H9 (cell line): ENCODE measurements around the gene DCTN3. TPM values are rescaled to one million over a fixed set of nuclear protein-coding genes. Genes with fewer than 3 reads are reported as not detected.
A peak's percentile ranks its signal among the peaks of the same experiment; 100 is the strongest.

Experiments
- DNase-seq: peaks from one replicate; pipeline ENCODE4 v3.0.0-alpha.2; 2017
- H2AFZ ChIP-seq: one replicate; pipeline ENCODE4 v1.6.1; 2013; ENCODE audit warnings: mild to moderate bottlenecking, low read length, control low read depth, moderate library complexity
- H2AK5ac ChIP-seq: 2 replicates; pipeline ENCODE4 v1.6.1; 2013; ENCODE audit warnings: low read length, control low read depth, mixed read lengths; ENCODE audit not compliant: insufficient read length
- H2BK120ac ChIP-seq: one replicate; pipeline ENCODE4 v1.6.1; 2013; ENCODE audit warnings: low read depth, mild to moderate bottlenecking, low read length, control low read depth, inconsistent platforms; ENCODE audit not compliant: poor library complexity, severe bottlenecking
- H2BK12ac ChIP-seq: 2 replicates; pipeline ENCODE4 v1.6.1; 2013; ENCODE audit warnings: low read length, control low read depth, mixed read lengths, low read depth; ENCODE audit not compliant: insufficient read length
- H2BK15ac ChIP-seq: 2 replicates; pipeline ENCODE4 v1.6.1; 2013; ENCODE audit warnings: low read depth, low read length, control low read depth
- H2BK20ac ChIP-seq: one replicate; pipeline ENCODE4 v1.6.1; 2013; ENCODE audit warnings: low read depth, mild to moderate bottlenecking, low read length, control low read depth, inconsistent platforms; ENCODE audit not compliant: poor library complexity, severe bottlenecking
- H2BK5ac ChIP-seq: 2 replicates; pipeline ENCODE4 v1.6.1; 2013; ENCODE audit warnings: low read length, control low read depth, mixed read lengths; ENCODE audit not compliant: insufficient read length
- H3K14ac ChIP-seq: 2 replicates; pipeline ENCODE4 v1.6.1; 2013; ENCODE audit warnings: low read length, control low read depth; ENCODE audit not compliant: insufficient read depth
- H3K18ac ChIP-seq: 2 replicates; pipeline ENCODE4 v1.6.1; 2013; ENCODE audit warnings: low read depth, mild to moderate bottlenecking, mixed read lengths, low read length, control low read depth; ENCODE audit not compliant: insufficient read length
- H3K23ac ChIP-seq: 2 replicates; pipeline ENCODE4 v1.6.1; 2013; ENCODE audit warnings: low read length, control low read depth, mixed read lengths, low read depth; ENCODE audit not compliant: insufficient read length
- H3K23me2 ChIP-seq: 2 replicates; pipeline ENCODE4 v1.6.1; 2013; ENCODE audit warnings: low read depth, mild to moderate bottlenecking, mixed read lengths, low read length, control low read depth; ENCODE audit not compliant: insufficient read length, poor library complexity, severe bottlenecking
- H3K27ac ChIP-seq: 2 replicates; pipeline ENCODE4 v1.5.1; 2013; ENCODE audit warnings: low read length, control low read depth, mixed read lengths, low read depth; ENCODE audit not compliant: insufficient read length
- H3K27me3 ChIP-seq: 2 replicates; pipeline ENCODE4 v1.6.1; 2013; ENCODE audit warnings: low read length, control low read depth, inconsistent platforms; ENCODE audit not compliant: insufficient read depth
- H3K4ac ChIP-seq: 2 replicates; pipeline ENCODE4 v1.6.1; 2013; ENCODE audit warnings: low read depth, mild to moderate bottlenecking, control low read depth, inconsistent platforms, low read length, moderate library complexity
- H3K4me1 ChIP-seq: 2 replicates; pipeline ENCODE4 v1.6.1; 2013; ENCODE audit warnings: low read length, control low read depth, inconsistent platforms; ENCODE audit not compliant: insufficient read depth
- H3K4me2 ChIP-seq: 2 replicates; pipeline ENCODE4 v1.6.1; 2013; ENCODE audit warnings: low read length, control low read depth, mixed read lengths; ENCODE audit not compliant: insufficient read length, insufficient read depth
- H3K56ac ChIP-seq: 2 replicates; pipeline ENCODE4 v1.6.1; 2013; ENCODE audit warnings: low read depth, mild to moderate bottlenecking, mixed read lengths, low read length, control low read depth; ENCODE audit not compliant: insufficient read length
- H3K79me1 ChIP-seq: 2 replicates; pipeline ENCODE4 v1.6.1; 2013; ENCODE audit warnings: low read depth, mild to moderate bottlenecking, moderate library complexity, low read length, control low read depth, inconsistent platforms; ENCODE audit not compliant: insufficient read depth, poor library complexity, severe bottlenecking
- H3K79me2 ChIP-seq: 2 replicates; pipeline ENCODE4 v1.6.1; 2013; ENCODE audit warnings: low read length, control low read depth, inconsistent platforms; ENCODE audit not compliant: insufficient read depth
- H3K9ac ChIP-seq: 2 replicates; pipeline ENCODE4 v1.6.1; 2013; ENCODE audit warnings: low read length, control low read depth, mixed read lengths; ENCODE audit not compliant: insufficient read length; ENCODE audit errors: extremely low read depth
- H3K9me3 ChIP-seq: one replicate; pipeline ENCODE4 v1.6.1; 2013; ENCODE audit warnings: low read depth, low read length, inconsistent platforms; ENCODE audit not compliant: control insufficient read depth
- H3T11ph ChIP-seq: one replicate; pipeline ENCODE4 v1.6.1; 2013; ENCODE audit warnings: mild to moderate bottlenecking, low read length, control low read depth, inconsistent platforms
- H4K20me1 ChIP-seq: one replicate; pipeline ENCODE4 v1.6.1; 2013; ENCODE audit not compliant: control insufficient read depth, insufficient read length, insufficient read depth
- H4K5ac ChIP-seq: 2 replicates; pipeline ENCODE4 v1.6.1; 2013; ENCODE audit warnings: low read depth, mild to moderate bottlenecking, mixed read lengths, low read length, control low read depth; ENCODE audit not compliant: insufficient read length
- H4K8ac ChIP-seq: replicated peaks from 2 replicates; pipeline ENCODE4 v1.6.1; 2013; ENCODE audit warnings: low read length, control low read depth, mixed read lengths, low read depth; ENCODE audit not compliant: insufficient read length
- H4K91ac ChIP-seq: 2 replicates; pipeline ENCODE4 v1.6.1; 2013; ENCODE audit warnings: low read depth, mild to moderate bottlenecking, moderate library complexity, mixed read lengths, low read length, control low read depth; ENCODE audit not compliant: insufficient read length
- H3K27ac Mint-ChIP-seq, 3 experiments: 2 replicates in 2 of 3; 3 replicates in 1 of 3; pipeline ENCODE4 v1.8.0; 2020 to 2021; ENCODE audit warnings: mixed read lengths in 3 of 3, mild to moderate bottlenecking in 1 of 3, moderate library complexity in 1 of 3
- H3K27me3 Mint-ChIP-seq: 2 replicates; pipeline ENCODE4 v1.8.0; 2021; ENCODE audit warnings: low read depth, mild to moderate bottlenecking, moderate library complexity, mixed read lengths
- H3K36me3 Mint-ChIP-seq, 3 experiments: 2 replicates in 2 of 3; 3 replicates in 1 of 3; pipeline ENCODE4 v1.8.0; 2020 to 2021; ENCODE audit warnings: low read depth in 3 of 3, mixed read lengths in 3 of 3; ENCODE audit not compliant: insufficient read depth in 1 of 3
- H3K4me1 Mint-ChIP-seq, 2 experiments: 2 replicates each; pipeline ENCODE4 v1.8.0; 2020; ENCODE audit warnings: mixed read lengths in 2 of 2
- H3K4me3 Mint-ChIP-seq, 2 experiments: 2 replicates in 1 of 2; 3 replicates in 1 of 2; pipeline ENCODE4 v1.8.0; 2020 to 2021; ENCODE audit warnings: mild to moderate bottlenecking in 2 of 2, mixed read lengths in 2 of 2, moderate library complexity in 1 of 2
- H3K9me3 Mint-ChIP-seq, 2 experiments: 2 replicates in 1 of 2; 3 replicates in 1 of 2; pipeline ENCODE4 v1.8.0; 2020; ENCODE audit warnings: mild to moderate bottlenecking in 2 of 2, mixed read lengths in 2 of 2, moderate library complexity in 1 of 2
- CTCF ChIP-seq: fragments of 200-600 bp; sonication (generic); conservative IDR thresholded peaks from 3 replicates; pipeline ENCODE4 v1.8.0; 2021; ENCODE audit warnings: antibody characterized with exemption, mild to moderate bottlenecking
- WGBS: extraction: QIAGEN DNeasy Blood & Tissue Kit; methylation state at CpG from one replicate; pipeline ENCODE4 v1.1.7; 2013; ENCODE audit warnings: missing lambda C conversion rate, low lambda C conversion rate, mixed read lengths; ENCODE audit not compliant: insufficient read length; ENCODE audit errors: extremely low coverage; 5-methylcytosine and 5-hydroxymethylcytosine counted together
- total RNA-seq: library from RNA; stranded (reverse); gene quantifications from 2 replicates; pipeline ENCODE4 v1.2.1, GENCODE V29; 2021

DCTN3 gene
- total RNA-seq, 1 experiment from 2014 or later = 40.0 TPM

DNA sequence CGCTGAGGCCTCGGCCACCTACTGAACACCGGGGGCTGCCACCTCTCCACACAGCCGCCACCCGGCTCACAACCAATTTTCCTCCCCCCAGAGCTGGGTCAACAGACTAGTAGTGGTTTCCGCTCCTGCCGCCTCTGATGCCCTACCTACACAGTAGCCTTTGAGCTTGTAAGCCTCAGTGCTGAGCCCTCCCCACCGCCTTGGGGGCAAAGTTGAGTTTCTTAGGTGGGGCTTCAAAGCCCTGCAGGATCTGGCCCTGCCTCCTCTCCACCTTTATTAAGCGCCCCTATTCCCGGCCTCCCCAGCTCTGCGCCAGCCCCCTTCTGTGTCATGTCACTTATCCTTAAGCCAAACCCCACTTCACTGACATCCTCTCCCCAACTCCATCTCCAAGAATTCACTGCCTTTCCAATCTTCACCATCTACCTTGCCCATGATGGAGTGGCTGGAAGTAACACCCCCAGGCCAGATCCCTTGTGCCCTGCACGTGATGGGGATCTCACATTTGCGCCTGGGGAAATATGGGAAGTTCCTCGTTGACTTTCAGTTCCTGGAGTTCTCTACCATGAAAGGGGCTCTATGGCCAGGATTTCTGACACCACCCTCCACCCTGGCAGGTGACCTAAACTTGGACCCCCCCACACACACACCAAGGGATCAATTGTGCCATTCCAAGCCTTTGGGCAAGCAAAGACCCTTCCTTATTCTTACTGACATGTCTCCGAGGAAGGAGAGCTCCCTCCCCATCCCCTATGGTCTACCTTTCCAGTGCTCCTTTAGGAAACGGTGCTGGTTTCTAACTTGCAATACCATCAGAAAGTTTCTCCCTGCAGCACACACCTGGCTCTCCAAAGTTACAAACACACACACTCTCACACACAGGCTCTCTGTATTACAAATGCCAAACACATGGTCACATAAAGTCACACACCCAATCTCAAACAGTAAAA lies 28.1 kb downstream of the DCTN3 start:
- Histone ChIP-seq H3K9me3 (no peaks in the 10 kb centered on the region), H3K27me3 (peaks cover 58% of the 10 kb centered on the region), H3K79me1 (no peaks in the 10 kb centered on the region), H2BK5ac (no peak overlapping the region), H4K5ac (no peak overlapping the region), H3K4me1 (peaks cover 5% of the 10 kb centered on the region; the same call in 1 of the 2 replicates), H3K14ac (no peak overlapping the region), H4K8ac (no peak overlapping the region), H3T11ph (no peak overlapping the region), H3K23me2 (peaks cover 21% of the 10 kb centered on the region), H3K79me2 (no peaks in the 10 kb centered on the region), H2BK120ac (no peak overlapping the region), H3K23ac (no peak overlapping the region), H3K56ac (no peak overlapping the region), H3K27ac (no peak overlapping the region), H3K9ac (no peak overlapping the region), H2BK20ac (no peak overlapping the region), H2AK5ac (no peak overlapping the region), H4K20me1 (peaks cover 4% of the 10 kb centered on the region), H3K4me2 (peak overlapping the region; percentile 47), H3K4ac (no peak overlapping the region), H3K18ac (no peak overlapping the region), H2AFZ (no peak overlapping the region), H2BK15ac (no peak overlapping the region), H2BK12ac (no peak overlapping the region), H4K91ac (no peak overlapping the region)
- peaks cover 23 to 36% of the 10 kb centered on the region in 2 experiments for H3K4me1 Mint-ChIP-seq
- no peak for TF ChIP-seq CTCF
- H3K36me3 Mint-ChIP-seq = peaks cover 0 to 2% (median 0%) of the 10 kb centered on the region in 3 experiments; a peak in 1 of 7 replicates
- H3K27me3 Mint-ChIP-seq = peaks cover 91% of the 10 kb centered on the region
- H3K4me3 Mint-ChIP-seq = peak overlapping the region in 1 of 2 experiments; percentile 9; a peak in 1 of 5 replicates
- no CpG with 5 or more reads among the region's 16 CpGs for WGBS
- H3K27ac Mint-ChIP-seq = no peak overlapping the region
- DNase-seq = no peak
- no peaks in the 10 kb centered on the region; a peak in 2 of 5 replicates for H3K9me3 Mint-ChIP-seq
